A549 (cell line): Measurements from ENCODE around the gene MAP4K4. TPM values are rescaled to one million over a fixed set of nuclear protein-coding genes. Genes with fewer than 3 reads are reported as not detected.

Source experiments
- ATAC-seq, 2 experiments: fragments of 200-7000 bp in 1 of 2; fragments of >200 bp in 1 of 2; cut with Nextera tagmentation in 1 of 2; cut with Tn5 transposase in 1 of 2; 3 replicates each; pipeline versions ENCODE4 v1.8.0 to v1.9.1; 2018 to 2020; ENCODE audit warnings: mild to moderate bottlenecking in 1 of 2, moderate library complexity in 1 of 2
- CTCF ChIA-PET: fragments of 300-600 bp; sonication (Branson Sonifier 250); formaldehyde crosslinking; extraction: SDS; loops from one replicate; lab custom pipeline; 2021; ENCODE audit warnings: antibody characterized with exemption, inconsistent platforms; lab: Yijun Ruan, JAX
- POLR2A ChIA-PET: fragments of 350-600 bp; formaldehyde crosslinking; extraction: SDS; loops from one replicate; lab custom pipeline; 2021; ENCODE audit warnings: antibody characterized with exemption, inconsistent platforms; lab: Yijun Ruan, JAX
- DNase-seq, 2 experiments: peaks; one replicate each; pipeline versions ENCODE4 v3.0.0 to v3.0.0-alpha.2; 2011 to 2016; ENCODE audit warnings: low read depth in 1 of 2, low spot score in 1 of 2
- FAIRE-seq: peaks from 2 replicates; lab custom pipeline; 2011; peaks lifted over from hg19 to GRCh38; lab: Jason Lieb, UNC
- H3K27ac ChIP-seq, 2 experiments: fragments of >200 bp; sonication (Bioruptor Twin); formaldehyde crosslinking; 3 replicates each; pipeline ENCODE4 v1.5.1; 2016 to 2017
- H3K4me1 ChIP-seq: fragments of >200 bp; sonication (Bioruptor Twin); formaldehyde crosslinking; 3 replicates; pipeline ENCODE4 v1.6.1; 2016
- H3K4me2 ChIP-seq: fragments of >200 bp; sonication (Bioruptor Twin); formaldehyde crosslinking; 3 replicates; pipeline ENCODE4 v1.6.1; 2016
- H3K4me3 ChIP-seq: fragments of >200 bp; sonication (Bioruptor Twin); formaldehyde crosslinking; 3 replicates; pipeline ENCODE4 v1.5.1; 2016
- H3K9me3 ChIP-seq: fragments of >200 bp; sonication (Bioruptor Twin); formaldehyde crosslinking; 3 replicates; pipeline ENCODE4 v1.6.1; 2016
- ATOH8 ChIP-seq: fragments of 250-450 bp; sonication (Bioruptor Pico); IDR thresholded peaks from 2 replicates; pipeline ENCODE4 v1.5.0; 2020; ENCODE audit warnings: low read depth, mild to moderate bottlenecking, moderate library complexity
- BCL3 ChIP-seq: fragments of >200 bp; sonication (Bioruptor Twin); formaldehyde crosslinking; IDR thresholded peaks from 3 replicates; pipeline ENCODE4 v1.6.1; 2016
- BHLHE40 ChIP-seq: IDR thresholded peaks from 2 replicates; pipeline ENCODE4 v1.6.1; 2012; ENCODE audit warnings: low read depth, low read length, inconsistent platforms
- CBX2 ChIP-seq: fragments of 200-600 bp; sonication (generic); IDR thresholded peaks from 2 replicates; pipeline ENCODE4 v1.6.1; 2016; ENCODE audit warnings: low read depth, mild to moderate bottlenecking, borderline replicate concordance
- CHD2 ChIP-seq: fragments of 150-350 bp; IDR thresholded peaks from 2 replicates; pipeline ENCODE4 v1.6.1; 2014; ENCODE audit warnings: low read length; ENCODE audit not compliant: partially characterized antibody
- CHD4 ChIP-seq: fragments of 200-600 bp; sonication (generic); IDR thresholded peaks from 2 replicates; pipeline ENCODE4 v1.6.1; 2016; ENCODE audit warnings: antibody characterized with exemption, mild to moderate bottlenecking, borderline replicate concordance
- CTCF ChIP-seq: fragments of >200 bp; sonication (Bioruptor Twin); formaldehyde crosslinking; IDR thresholded peaks from 3 replicates; pipeline ENCODE4 v1.5.1; 2016
- EHF ChIP-seq: fragments of 250-450 bp; sonication (Bioruptor Pico); IDR thresholded peaks from 2 replicates; pipeline ENCODE4 v1.5.0; 2020; ENCODE audit warnings: mild to moderate bottlenecking
- FOXS1 ChIP-seq: fragments of 250-450 bp; sonication (Bioruptor Pico); IDR thresholded peaks from 2 replicates; pipeline ENCODE4 v1.5.0; 2020; ENCODE audit warnings: mild to moderate bottlenecking, moderate library complexity
- HDAC2 ChIP-seq: fragments of 200-600 bp; sonication (generic); IDR thresholded peaks from 2 replicates; pipeline ENCODE4 v1.6.1; 2016
- HES2 ChIP-seq: fragments of >200 bp; sonication (Bioruptor Twin); formaldehyde crosslinking; IDR thresholded peaks from 2 replicates; pipeline ENCODE4 v1.6.1; 2016
- HEYL ChIP-seq: fragments of 250-450 bp; sonication (Bioruptor Pico); IDR thresholded peaks from 2 replicates; pipeline ENCODE4 v1.8.0; 2021; ENCODE audit warnings: mild to moderate bottlenecking, moderate library complexity
- HOXB13 ChIP-seq: fragments of 250-450 bp; sonication (Bioruptor Pico); IDR thresholded peaks from 2 replicates; pipeline ENCODE4 v1.5.0; 2020; ENCODE audit warnings: low read depth, mild to moderate bottlenecking, moderate library complexity
- JUN ChIP-seq, 2 experiments: fragments of >200 bp; sonication (Bioruptor Twin); formaldehyde crosslinking; IDR thresholded peaks; 2 replicates in 1 of 2; 3 replicates in 1 of 2; pipeline ENCODE4 v1.6.1; 2016 to 2017
- JUNB ChIP-seq: fragments of >200 bp; sonication (Bioruptor Twin); formaldehyde crosslinking; IDR thresholded peaks from 2 replicates; pipeline ENCODE4 v1.6.1; 2016
- MAX ChIP-seq: IDR thresholded peaks from 2 replicates; pipeline ENCODE4 v1.6.1; 2012
- NPAS2 ChIP-seq: fragments of 250-450 bp; sonication (Bioruptor Pico); IDR thresholded peaks from 2 replicates; pipeline ENCODE4 v1.8.0; 2022; ENCODE audit warnings: mild to moderate bottlenecking, moderate library complexity, borderline replicate concordance
- PHF8 ChIP-seq: fragments of 200-600 bp; sonication (generic); IDR thresholded peaks from 2 replicates; pipeline ENCODE4 v1.6.1; 2016; ENCODE audit warnings: low read depth, mild to moderate bottlenecking, antibody characterized with exemption, moderate library complexity, borderline replicate concordance
- POLR2A ChIP-seq: IDR thresholded peaks from 2 replicates; pipeline ENCODE4 v1.6.1; 2012; ENCODE audit warnings: mild to moderate bottlenecking, low read length
- POLR2AphosphoS2 ChIP-seq: conservative IDR thresholded peaks from 2 replicates; pipeline ENCODE4 v1.6.1; 2012; ENCODE audit warnings: low read length, improper control_type of control experiment, inconsistent platforms
- RAD21 ChIP-seq, 2 experiments: fragments of >200 bp in 1 of 2; sonication (Bioruptor Twin) in 1 of 2; formaldehyde crosslinking in 1 of 2; IDR thresholded peaks in 1 of 2; conservative IDR thresholded peaks in 1 of 2; 2 replicates in 1 of 2; 3 replicates in 1 of 2; pipeline ENCODE4 v1.6.1; 2012 to 2018; ENCODE audit warnings: inconsistent platforms in 1 of 2
- RARB ChIP-seq: fragments of 250-450 bp; sonication (Bioruptor Pico); IDR thresholded peaks from 2 replicates; pipeline ENCODE4 v1.8.0; 2021; ENCODE audit warnings: mild to moderate bottlenecking, moderate library complexity
- RNF2 ChIP-seq: fragments of 200-600 bp; sonication (generic); IDR thresholded peaks from 2 replicates; pipeline ENCODE4 v1.6.1; 2016; ENCODE audit warnings: low read depth, mild to moderate bottlenecking, antibody characterized with exemption, moderate library complexity, borderline replicate concordance
- TFCP2L1 ChIP-seq: fragments of 250-450 bp; sonication (Bioruptor Pico); IDR thresholded peaks from 2 replicates; pipeline ENCODE4 v1.5.0; 2021; ENCODE audit warnings: mild to moderate bottlenecking
- USF2 ChIP-seq: fragments of 450-650 bp; IDR thresholded peaks from 2 replicates; pipeline ENCODE4 v1.6.1; 2014; ENCODE audit warnings: antibody characterized with exemption
- ZSCAN20 ChIP-seq: fragments of 250-450 bp; sonication (Bioruptor Pico); IDR thresholded peaks from 2 replicates; pipeline ENCODE4 v1.8.0; 2022; ENCODE audit warnings: mild to moderate bottlenecking, moderate library complexity
- WGBS: methylation state at CpG from one replicate; pipeline ENCODE4 v1.1.6; 2017; ENCODE audit errors: missing lambda C conversion rate; 5-methylcytosine and 5-hydroxymethylcytosine counted together
- polyA plus RNA-seq, 4 experiments: library from polyadenylated mRNA; depleted of rRNA in 3 of 4; stranded (reverse); fragments of >200 nt; fragmentation: RNase III in 1 of 4; extraction: RNeasy Plus Mini Kit Qiagen cat#74134 plus additional on column Dnase treatment in 1 of 4; gene quantifications; 2 replicates in 3 of 4; 3 replicates in 1 of 4; pipeline ENCODE4 v1.2.3, GENCODE V29; 2011 to 2017

Gene MAP4K4
- polyA plus RNA-seq, 2 of the 4 experiments (the other 2 are of a cell fraction) = 61.9 to 82.2 TPM

GRCh38 chr2:101864426-101864825 is 166.9 kb downstream of the MAP4K4 start:
- Histone ChIP-seq H3K27ac (no peak overlapping the region), H3K4me1 (no peaks in the 10 kb centered on the region), H3K9me3 (no peaks in the 10 kb centered on the region), H3K4me2 (no peak overlapping the region), H3K4me3 (no peak overlapping the region)
- ChIA-PET CTCF (interaction anchor here (1.5 kb wide), 1 partner anchor 9 kb away, joined by 5 read pairs; no protein-coding TSS in a partner anchor), POLR2A (no interaction called here)
- no peak for FAIRE-seq
- ATAC-seq = no peak
- TF ChIP-seq POLR2A = no peak
- TF ChIP-seq HES2 = no peak
- no peak for TF ChIP-seq EHF (CRISPR knock-in tag)
- TF ChIP-seq JUNB = no peak
- TF ChIP-seq USF2 = no peak
- TF ChIP-seq MAX = no peak
- no peak for TF ChIP-seq POLR2AphosphoS2
- TF ChIP-seq CHD4 = no peak
- no peak for TF ChIP-seq JUN (IDR thresholded peaks at IDR 0.05)
- TF ChIP-seq BHLHE40 = no peak
- no peak for TF ChIP-seq RAD21 (conservative IDR thresholded peaks at IDR 0.05 in 1 of 2, IDR thresholded peaks at IDR 0.05 in 1 of 2)
- TF ChIP-seq, all 56 proteins: peak for 0
- 94% methylated on average over 1 of the region's 1 CpG for WGBS
- no peak for DNase-seq

GRCh38 chr2:101868525-101868924 is 171.0 kb downstream of the MAP4K4 start:
- Histone ChIP-seq H3K27ac (no peak overlapping the region), H3K4me3 (no peak overlapping the region)
- no peak for DNase-seq
- no peak for FAIRE-seq
- CTCF ChIA-PET = interaction anchor here (1.8 kb wide), 1 partner anchor 15 kb away, joined by 6 read pairs; no protein-coding TSS in a partner anchor
- 91% methylated on average over 5 of the region's 5 CpGs for WGBS
- TF ChIP-seq CHD2 (no peak), PHF8 (no peak), CBX2 (no peak), JUN (IDR thresholded peaks at IDR 0.05) (no peak), EHF (CRISPR knock-in tag) (no peak), CTCF (no peak), NPAS2 (CRISPR knock-in tag) (no peak), HDAC2 (no peak), FOXS1 (CRISPR knock-in tag) (no peak), TFCP2L1 (CRISPR knock-in tag) (no peak), RNF2 (no peak)
- TF ChIP-seq, all 56 proteins: peak for 0
- no peaks in the 10 kb centered on the region for H3K4me1 ChIP-seq
- POLR2A ChIA-PET = no interaction called here
- H3K4me2 ChIP-seq = no peak overlapping the region
- H3K9me3 ChIP-seq = no peaks in the 10 kb centered on the region
- ATAC-seq = no peak

GRCh38 chr2:101869527-101869926 is 172.0 kb downstream of the MAP4K4 start:
- Histone ChIP-seq H3K4me3 (no peak overlapping the region), H3K4me2 (no peak overlapping the region), H3K27ac (no peak overlapping the region), H3K9me3 (no peaks in the 10 kb centered on the region), H3K4me1 (no peaks in the 10 kb centered on the region)
- ATAC-seq (no peak), DNase-seq (no peak), FAIRE-seq (no peak)
- 92% methylated on average over 15 of the region's 15 CpGs for WGBS
- CTCF ChIA-PET = interaction anchor here (1.8 kb wide), 1 partner anchor 14 kb away, joined by 6 read pairs; no protein-coding TSS in a partner anchor
- POLR2A ChIA-PET = no interaction called here
- TF ChIP-seq HEYL (no peak), HDAC2 (no peak), BCL3 (no peak), JUNB (no peak), RNF2 (no peak), CBX2 (no peak), ATOH8 (CRISPR knock-in tag) (no peak), RARB (CRISPR knock-in tag) (no peak), ZSCAN20 (no peak), HOXB13 (CRISPR knock-in tag) (no peak), BHLHE40 (no peak), USF2 (no peak)
